HepG2 (cell line): ENCODE results near the gene TWNK. TPM values are rescaled to one million over a fixed set of nuclear protein-coding genes. Genes with fewer than 3 reads are reported as not detected.

Experiments used
- HNRNPLL ChIP-seq: fragments of 200-400 bp; formaldehyde crosslinking; IDR thresholded peaks from 2 replicates; pipeline ENCODE4 v1.6.1; 2017; ENCODE audit warnings: mild to moderate bottlenecking, low read depth, low read length; ENCODE audit not compliant: poor library complexity, severe bottlenecking
- LCORL ChIP-seq, 2 experiments: fragments of 450-650 bp in 1 of 2; sonication (generic) in 1 of 2; formaldehyde crosslinking in 1 of 2; IDR thresholded peaks; 2 replicates each; pipeline versions ENCODE4 v1.5.0 to v1.6.1; 2017 to 2020; ENCODE audit warnings: antibody characterized with exemption in 1 of 2, missing genetic modification reagents in 1 of 2
- MED8 ChIP-seq: sonication (generic); formaldehyde crosslinking; IDR thresholded peaks from 2 replicates; pipeline ENCODE4 v1.8.1; 2023; ENCODE audit warnings: mild to moderate bottlenecking, missing genetic modification reagents; ENCODE audit not compliant: insufficient replicate concordance
- NCOA1 ChIP-seq: sonication (generic); formaldehyde crosslinking; IDR thresholded peaks from 2 replicates; pipeline ENCODE4 v1.9.0; 2021; ENCODE audit warnings: missing genetic modification reagents
- PHF8 ChIP-seq: sonication (generic); formaldehyde crosslinking; IDR thresholded peaks from 2 replicates; pipeline ENCODE4 v1.5.0; 2020; ENCODE audit warnings: missing genetic modification reagents
- POLR2G ChIP-seq: fragments of 200-400 bp; formaldehyde crosslinking; IDR thresholded peaks from 2 replicates; pipeline ENCODE4 v1.6.1; 2018; ENCODE audit warnings: mild to moderate bottlenecking, low read depth, low read length, moderate library complexity
- ZKSCAN8 ChIP-seq: IDR thresholded peaks from 2 replicates; pipeline ENCODE4 v1.6.1; 2016; ENCODE audit warnings: borderline replicate concordance, missing genetic modification reagents, missing compliant biosample characterization
- ZMYM4 ChIP-seq: sonication (generic); formaldehyde crosslinking; IDR thresholded peaks from 2 replicates; pipeline ENCODE4 v1.8.1; 2023; ENCODE audit warnings: mild to moderate bottlenecking, missing genetic modification reagents
- ZNF235 ChIP-seq: sonication (generic); formaldehyde crosslinking; IDR thresholded peaks from 2 replicates; pipeline ENCODE4 v1.8.1; 2023; ENCODE audit warnings: mild to moderate bottlenecking, missing genetic modification reagents, borderline replicate concordance
- ZNF326 ChIP-seq: sonication (generic); formaldehyde crosslinking; IDR thresholded peaks from 2 replicates; pipeline ENCODE4 v1.4.0; 2020; ENCODE audit warnings: missing genetic modification reagents, borderline replicate concordance
- ZNF446 ChIP-seq: sonication (generic); formaldehyde crosslinking; IDR thresholded peaks from 2 replicates; pipeline ENCODE4 v1.5.0; 2020; ENCODE audit warnings: mild to moderate bottlenecking, missing genetic modification reagents
- ZNF557 ChIP-seq: sonication (generic); formaldehyde crosslinking; IDR thresholded peaks from 2 replicates; pipeline ENCODE4 v1.4.0; 2020; ENCODE audit warnings: missing genetic modification reagents
- ZNF761 ChIP-seq: sonication (generic); formaldehyde crosslinking; conservative IDR thresholded peaks from 2 replicates; pipeline ENCODE4 v1.4.0; 2020; ENCODE audit warnings: mild to moderate bottlenecking, missing genetic modification reagents
- polyA plus RNA-seq, 8 experiments: library from polyadenylated mRNA; depleted of rRNA in 3 of 8; stranded (reverse) in 7 of 8; unstranded in 1 of 8; fragments of >200 nt; fragmentation: Illumina TruSeq in 4 of 8; extraction: Trizol in 4 of 8; gene quantifications; 2 replicates each; pipeline versions ENCODE4 v1.2.1 to v1.2.3, GENCODE V29; 2011 to 2016; ENCODE audit warnings: low read depth in 4 of 8, missing spikeins in 1 of 8, mixed read lengths in 1 of 8; ENCODE audit not compliant: insufficient read depth in 1 of 8
- total RNA-seq, 5 experiments: library from RNA; depleted of rRNA; stranded (reverse); fragments of >200 nt; fragmentation: Illumina TruSeq; extraction: Trizol; gene quantifications; 2 replicates each; pipeline ENCODE4 v1.2.3, GENCODE V29; 2016; ENCODE audit warnings: low read depth in 1 of 5
- TF ChIP-seq, protein P1 (sequence below): sonication (generic); formaldehyde crosslinking; IDR thresholded peaks from 2 replicates; pipeline ENCODE4 v1.4.0; 2020; ENCODE audit warnings: mild to moderate bottlenecking, missing genetic modification reagents, borderline replicate concordance
- TF ChIP-seq, protein P2 (sequence below): sonication (generic); formaldehyde crosslinking; IDR thresholded peaks from 2 replicates; pipeline ENCODE4 v1.8.1; 2023; ENCODE audit warnings: mild to moderate bottlenecking, inconsistent platforms, moderate library complexity, missing genetic modification reagents, borderline replicate concordance

TWNK gene
- total and polyA plus RNA-seq, 2 of the 13 experiments (the other 11 are each of a cell fraction or from before 2014, with no cell fraction given) = 10.7 to 16.5 TPM

DNA sequence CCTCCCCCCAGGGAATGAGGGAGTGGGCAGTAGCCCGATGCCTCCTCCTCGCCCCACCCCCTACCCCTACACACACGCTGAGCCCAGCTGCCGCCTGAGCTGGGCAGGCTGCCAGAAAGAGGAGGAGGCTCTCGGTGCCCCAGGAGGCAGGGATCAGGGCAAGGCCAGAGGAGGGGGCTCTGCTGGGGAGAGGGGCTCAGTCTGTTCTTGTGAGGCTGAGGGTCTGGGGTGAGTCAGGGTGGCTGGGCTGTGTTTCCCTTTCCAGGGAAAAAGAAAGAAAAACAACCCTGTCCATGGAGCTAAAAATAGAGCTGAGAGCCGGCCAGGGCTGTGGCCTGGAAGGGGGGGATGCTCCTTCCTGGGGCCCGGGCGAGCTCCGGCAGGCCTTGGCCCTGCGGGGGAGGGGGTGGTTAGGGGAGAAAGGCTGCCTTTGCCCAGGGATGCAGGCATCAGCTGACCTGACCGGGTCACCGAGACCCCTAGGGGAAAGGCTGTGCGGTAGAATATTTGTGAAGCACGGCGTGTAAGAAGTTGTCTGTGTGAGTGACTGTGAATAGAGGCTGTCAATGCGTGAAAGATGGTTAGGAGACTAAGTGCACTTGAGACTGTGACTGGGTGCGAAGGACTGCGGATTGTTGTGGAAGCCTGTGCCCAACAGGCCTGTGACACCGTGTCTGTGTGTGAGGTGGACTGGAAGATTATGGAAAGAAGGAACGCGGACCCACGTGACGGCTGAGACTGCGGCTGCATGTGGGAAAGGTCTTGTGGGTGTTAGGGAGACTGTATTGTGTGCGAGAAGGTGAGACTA lies 11.0 kb downstream of the TWNK start (continued):
- TF ChIP-seq, protein P1, sequence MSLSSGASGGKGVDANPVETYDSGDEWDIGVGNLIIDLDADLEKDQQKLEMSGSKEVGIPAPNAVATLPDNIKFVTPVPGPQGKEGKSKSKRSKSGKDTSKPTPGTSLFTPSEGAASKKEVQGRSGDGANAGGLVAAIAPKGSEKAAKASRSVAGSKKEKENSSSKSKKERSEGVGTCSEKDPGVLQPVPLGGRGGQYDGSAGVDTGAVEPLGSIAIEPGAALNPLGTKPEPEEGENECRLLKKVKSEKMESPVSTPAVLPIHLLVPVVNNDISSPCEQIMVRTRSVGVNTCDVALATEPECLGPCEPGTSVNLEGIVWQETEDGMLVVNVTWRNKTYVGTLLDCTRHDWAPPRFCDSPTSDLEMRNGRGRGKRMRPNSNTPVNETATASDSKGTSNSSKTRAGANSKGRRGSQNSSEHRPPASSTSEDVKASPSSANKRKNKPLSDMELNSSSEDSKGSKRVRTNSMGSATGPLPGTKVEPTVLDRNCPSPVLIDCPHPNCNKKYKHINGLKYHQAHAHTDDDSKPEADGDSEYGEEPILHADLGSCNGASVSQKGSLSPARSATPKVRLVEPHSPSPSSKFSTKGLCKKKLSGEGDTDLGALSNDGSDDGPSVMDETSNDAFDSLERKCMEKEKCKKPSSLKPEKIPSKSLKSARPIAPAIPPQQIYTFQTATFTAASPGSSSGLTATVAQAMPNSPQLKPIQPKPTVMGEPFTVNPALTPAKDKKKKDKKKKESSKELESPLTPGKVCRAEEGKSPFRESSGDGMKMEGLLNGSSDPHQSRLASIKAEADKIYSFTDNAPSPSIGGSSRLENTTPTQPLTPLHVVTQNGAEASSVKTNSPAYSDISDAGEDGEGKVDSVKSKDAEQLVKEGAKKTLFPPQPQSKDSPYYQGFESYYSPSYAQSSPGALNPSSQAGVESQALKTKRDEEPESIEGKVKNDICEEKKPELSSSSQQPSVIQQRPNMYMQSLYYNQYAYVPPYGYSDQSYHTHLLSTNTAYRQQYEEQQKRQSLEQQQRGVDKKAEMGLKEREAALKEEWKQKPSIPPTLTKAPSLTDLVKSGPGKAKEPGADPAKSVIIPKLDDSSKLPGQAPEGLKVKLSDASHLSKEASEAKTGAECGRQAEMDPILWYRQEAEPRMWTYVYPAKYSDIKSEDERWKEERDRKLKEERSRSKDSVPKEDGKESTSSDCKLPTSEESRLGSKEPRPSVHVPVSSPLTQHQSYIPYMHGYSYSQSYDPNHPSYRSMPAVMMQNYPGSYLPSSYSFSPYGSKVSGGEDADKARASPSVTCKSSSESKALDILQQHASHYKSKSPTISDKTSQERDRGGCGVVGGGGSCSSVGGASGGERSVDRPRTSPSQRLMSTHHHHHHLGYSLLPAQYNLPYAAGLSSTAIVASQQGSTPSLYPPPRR (CRISPR knock-in tag) = 0 out of 2 replicates have a peak, but pooled peaks have one; percentile 25
- TF ChIP-seq POLR2G (peak; percentile 61), MED8 (CRISPR knock-in tag) (peak; percentile 1), ZNF761 (no peak), ZNF235 (CRISPR knock-in tag) (0 out of 2 replicates have a peak, but pooled peaks have one; percentile 52), ZNF446 (CRISPR knock-in tag) (no peak), ZMYM4 (CRISPR knock-in tag) (no peak), ZKSCAN8 (CRISPR knock-in tag) (peak; percentile 45; the same call in 1 of the 2 replicates), HNRNPLL (no peak), PHF8 (CRISPR knock-in tag) (peak; percentile 6; the same call in 1 of the 2 replicates), ZNF557 (peak; percentile 82; the same call in 1 of the 2 replicates), LCORL (IDR thresholded peaks at IDR 0.05) (0 out of 2 replicates have a peak, but pooled peaks have one; percentile 16), LCORL (CRISPR knock-in tag; IDR thresholded peaks at IDR 0.05) (peak; percentile 31; the same call in 1 of the 2 replicates), NCOA1 (no peak), ZNF326 (CRISPR knock-in tag) (peak; percentile 87; the same call in 1 of the 2 replicates)
- TF ChIP-seq, protein P2, sequence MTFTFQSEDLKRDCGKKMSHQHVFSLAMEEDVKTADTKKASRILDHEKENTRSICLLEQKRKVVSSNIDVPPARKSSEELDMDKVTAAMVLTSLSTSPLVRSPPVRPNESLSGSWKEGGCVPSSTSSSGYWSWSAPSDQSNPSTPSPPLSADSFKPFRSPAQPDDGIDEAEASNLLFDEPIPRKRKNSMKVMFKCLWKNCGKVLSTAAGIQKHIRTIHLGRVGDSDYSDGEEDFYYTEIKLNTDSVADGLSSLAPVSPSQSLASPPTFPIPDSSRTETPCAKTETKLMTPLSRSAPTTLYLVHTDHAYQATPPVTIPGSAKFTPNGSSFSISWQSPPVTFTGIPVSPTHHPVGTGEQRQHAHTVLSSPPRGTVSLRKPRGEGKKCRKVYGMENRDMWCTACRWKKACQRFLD (CRISPR knock-in tag) = no peak; the same call in 1 of the 2 replicates
